Keratinocyte (primary cell): Measurements from ENCODE around the gene LYL1. TPM values are rescaled to one million over a fixed set of nuclear protein-coding genes. Genes with fewer than 3 reads are reported as not detected.

Experiments used
- DNase-seq: peaks from one replicate; pipeline ENCODE4 v3.0.0-alpha.2; 2011; ENCODE audit warnings: low read depth, missing footprints, low spot score
- FAIRE-seq: peaks from 2 replicates; lab custom pipeline; 2011; peaks lifted over from hg19 to GRCh38; lab: Jason Lieb, UNC
- H2AFZ ChIP-seq: 2 replicates; pipeline ENCODE4 v1.6.0; 2012; ENCODE audit warnings: low read length, control low read depth, inconsistent platforms; ENCODE audit not compliant: control insufficient read depth
- H3K27ac ChIP-seq: 2 replicates; pipeline ENCODE4 v1.5.1; 2011; ENCODE audit warnings: low read length; ENCODE audit not compliant: control insufficient read depth, insufficient read depth
- H3K27me3 ChIP-seq: 3 replicates; pipeline ENCODE4 v1.6.0; 2011; ENCODE audit warnings: low read length; ENCODE audit not compliant: control insufficient read depth, insufficient read depth; ENCODE audit errors: extremely low read depth
- H3K36me3 ChIP-seq, 2 experiments: 2 replicates in 1 of 2; 3 replicates in 1 of 2; pipeline ENCODE4 v1.5.1; 2011; ENCODE audit warnings: low read length in 2 of 2, mild to moderate bottlenecking in 1 of 2; ENCODE audit not compliant: control insufficient read depth in 2 of 2, insufficient read depth in 2 of 2; ENCODE audit errors: extremely low read depth in 1 of 2
- H3K4me1 ChIP-seq: 3 replicates; pipeline ENCODE4 v1.5.1; 2011; ENCODE audit warnings: low read length; ENCODE audit not compliant: control insufficient read depth, insufficient read depth; ENCODE audit errors: extremely low read depth
- H3K4me2 ChIP-seq: 3 replicates; pipeline ENCODE4 v1.6.0; 2011; ENCODE audit warnings: low read depth, low read length; ENCODE audit not compliant: control insufficient read depth, insufficient read depth; ENCODE audit errors: extremely low read depth
- H3K4me3 ChIP-seq, 3 experiments: fragments of 200-600 bp in 1 of 3; sonication (generic) in 1 of 3; 2 replicates in 2 of 3; 3 replicates in 1 of 3; pipeline ENCODE4 v1.5.1; 2011 to 2016; ENCODE audit warnings: low read length in 3 of 3, mild to moderate bottlenecking in 3 of 3, control low read depth in 2 of 3, inconsistent platforms in 1 of 3, low read depth in 1 of 3, mixed read lengths in 1 of 3, mixed run types in 1 of 3, moderate library complexity in 1 of 3; ENCODE audit not compliant: control insufficient read depth in 2 of 3, insufficient read depth in 2 of 3; ENCODE audit errors: extremely low read depth in 1 of 3
- H3K79me2 ChIP-seq: 2 replicates; pipeline ENCODE4 v1.6.0; 2012; ENCODE audit warnings: low read length; ENCODE audit not compliant: control insufficient read depth, insufficient read depth
- H3K9ac ChIP-seq: 3 replicates; pipeline ENCODE4 v1.6.0; 2011; ENCODE audit warnings: low read length; ENCODE audit not compliant: control insufficient read depth, insufficient read depth; ENCODE audit errors: extremely low read depth
- H3K9me1 ChIP-seq: 3 replicates; pipeline ENCODE4 v1.6.0; 2011; ENCODE audit warnings: low read length; ENCODE audit not compliant: control insufficient read depth, insufficient read depth; ENCODE audit errors: extremely low read depth
- H3K9me3 ChIP-seq: 2 replicates; pipeline ENCODE4 v1.5.1; 2012; ENCODE audit warnings: low read depth, low read length; ENCODE audit not compliant: control insufficient read depth
- H4K20me1 ChIP-seq: 3 replicates; pipeline ENCODE4 v1.6.0; 2011; ENCODE audit warnings: low read length; ENCODE audit not compliant: control insufficient read depth, insufficient read depth; ENCODE audit errors: extremely low read depth
- EZH2 ChIP-seq: IDR thresholded peaks from one replicate; pipeline ENCODE4 v1.6.1; 2012; ENCODE audit warnings: inconsistent platforms, mild to moderate bottlenecking, low read length, moderate library complexity
- dilution Hi-C: fragments of 300-500 bp; cut with MboI; formaldehyde crosslinking; loops from one replicate; pipeline ENCODE4 v1.7.0; 2020; ENCODE audit warnings: low sequenced_read_pairs; ENCODE audit not compliant: extremely low pct_ligation_motif_present
- polyA plus RNA-seq, 5 experiments: library from polyadenylated mRNA; depleted of rRNA in 3 of 5; stranded (reverse) in 3 of 5; stranded (forward) in 1 of 5; unstranded in 1 of 5; fragments of >200 nt; gene quantifications; 1 replicate in 1 of 5; 2 replicates in 3 of 5; 3 replicates in 1 of 5; pipeline versions ENCODE4 v1.2.1 to v1.2.3, GENCODE V29; 2011 to 2012; ENCODE audit warnings: missing spikeins in 2 of 5, low read depth in 1 of 5, low replicate concordance in 1 of 5
- TF ChIP-seq, protein P1 (sequence below), 3 experiments: IDR thresholded peaks in 1 of 3; conservative IDR thresholded peaks in 1 of 3; optimal IDR thresholded peaks in 1 of 3; 2 replicates in 2 of 3; 3 replicates in 1 of 3; pipeline versions ENCODE3 to v1.5.1; 2011; ENCODE audit warnings: low read length in 3 of 3, mild to moderate bottlenecking in 3 of 3, moderate library complexity in 2 of 3, control low read depth in 1 of 3, inconsistent platforms in 1 of 3; ENCODE audit not compliant: insufficient read depth in 2 of 3; ENCODE audit errors: extremely low read depth in 1 of 3

Gene LYL1
- polyA plus RNA-seq, 1 donor (not counting 4 experiments of a cell fraction or from before 2014, with no cell fraction given), result 0.07 TPM

DNA sequence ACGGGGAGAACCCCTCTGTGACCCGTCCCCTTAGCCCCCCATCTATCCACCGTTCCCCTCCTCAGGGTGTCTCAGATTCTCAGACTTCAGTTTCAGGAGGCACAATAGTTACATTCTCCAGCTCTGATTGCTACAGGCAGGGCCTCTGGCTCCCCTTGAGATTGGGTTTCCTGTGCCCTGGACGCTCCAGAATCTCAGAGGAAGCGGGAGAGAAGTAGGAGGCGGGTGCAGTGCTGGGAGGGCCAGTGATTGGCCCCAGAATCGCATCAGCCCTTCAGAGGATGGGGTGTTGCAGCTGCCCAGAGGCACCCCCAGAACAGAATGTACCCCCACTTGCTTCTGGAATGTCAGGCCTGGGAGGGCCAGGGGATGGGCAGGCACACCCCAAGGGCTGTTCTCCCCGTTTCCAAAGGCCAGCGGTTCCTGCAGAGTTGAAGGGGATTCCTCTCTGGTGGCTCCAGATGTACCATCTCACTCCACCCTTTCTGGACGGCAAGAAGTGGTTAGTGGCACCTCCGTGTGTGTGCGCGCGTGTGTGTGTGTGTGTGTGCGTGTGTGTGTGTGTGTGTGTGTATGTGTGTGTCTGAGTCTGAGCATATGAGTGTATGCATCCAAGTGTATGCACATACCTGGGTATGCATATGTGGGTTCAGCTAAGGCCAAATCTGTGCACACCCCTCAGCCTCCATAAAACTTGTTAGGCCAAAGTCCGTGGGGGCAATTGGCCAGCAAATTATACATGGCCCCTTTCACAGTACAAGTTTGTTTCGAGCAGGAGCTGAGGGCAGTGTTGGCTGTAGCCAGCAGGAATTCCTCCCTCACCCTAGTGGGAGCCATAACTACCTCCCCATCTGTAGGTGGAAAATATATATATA, 35.5 kb downstream of the LYL1 start:
- Histone ChIP-seq H3K4me1 (no peaks in the 10 kb centered on the region), H3K4me3 (no peak overlapping the region), H4K20me1 (no peaks in the 10 kb centered on the region), H2AFZ (no peak overlapping the region), H3K27me3 (no peaks in the 10 kb centered on the region), H3K9me3 (no peaks in the 10 kb centered on the region), H3K9me1 (no peaks in the 10 kb centered on the region), H3K36me3 (peaks cover 0 to 5% of the 10 kb centered on the region in 2 experiments), H3K4me2 (no peak overlapping the region), H3K79me2 (peaks cover 29% of the 10 kb centered on the region), H3K27ac (no peak overlapping the region), H3K9ac (no peak overlapping the region)
- dilution Hi-C loops, result no loop called here
- no peak for FAIRE-seq
- DNase-seq, result no peak
- TF ChIP-seq EZH2, result no peak
- TF ChIP-seq, protein P1, sequence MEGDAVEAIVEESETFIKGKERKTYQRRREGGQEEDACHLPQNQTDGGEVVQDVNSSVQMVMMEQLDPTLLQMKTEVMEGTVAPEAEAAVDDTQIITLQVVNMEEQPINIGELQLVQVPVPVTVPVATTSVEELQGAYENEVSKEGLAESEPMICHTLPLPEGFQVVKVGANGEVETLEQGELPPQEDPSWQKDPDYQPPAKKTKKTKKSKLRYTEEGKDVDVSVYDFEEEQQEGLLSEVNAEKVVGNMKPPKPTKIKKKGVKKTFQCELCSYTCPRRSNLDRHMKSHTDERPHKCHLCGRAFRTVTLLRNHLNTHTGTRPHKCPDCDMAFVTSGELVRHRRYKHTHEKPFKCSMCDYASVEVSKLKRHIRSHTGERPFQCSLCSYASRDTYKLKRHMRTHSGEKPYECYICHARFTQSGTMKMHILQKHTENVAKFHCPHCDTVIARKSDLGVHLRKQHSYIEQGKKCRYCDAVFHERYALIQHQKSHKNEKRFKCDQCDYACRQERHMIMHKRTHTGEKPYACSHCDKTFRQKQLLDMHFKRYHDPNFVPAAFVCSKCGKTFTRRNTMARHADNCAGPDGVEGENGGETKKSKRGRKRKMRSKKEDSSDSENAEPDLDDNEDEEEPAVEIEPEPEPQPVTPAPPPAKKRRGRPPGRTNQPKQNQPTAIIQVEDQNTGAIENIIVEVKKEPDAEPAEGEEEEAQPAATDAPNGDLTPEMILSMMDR (optimal IDR thresholded peaks at IDR 0.05 in 1 of 3, IDR thresholded peaks at IDR 0.05 in 1 of 3, conservative IDR thresholded peaks at IDR 0.05 in 1 of 3; ENCODE audit: extremely low read depth in 1 of 3, insufficient read depth in 2 of 3, low read length in 3 of 3), result no peak

DNA sequence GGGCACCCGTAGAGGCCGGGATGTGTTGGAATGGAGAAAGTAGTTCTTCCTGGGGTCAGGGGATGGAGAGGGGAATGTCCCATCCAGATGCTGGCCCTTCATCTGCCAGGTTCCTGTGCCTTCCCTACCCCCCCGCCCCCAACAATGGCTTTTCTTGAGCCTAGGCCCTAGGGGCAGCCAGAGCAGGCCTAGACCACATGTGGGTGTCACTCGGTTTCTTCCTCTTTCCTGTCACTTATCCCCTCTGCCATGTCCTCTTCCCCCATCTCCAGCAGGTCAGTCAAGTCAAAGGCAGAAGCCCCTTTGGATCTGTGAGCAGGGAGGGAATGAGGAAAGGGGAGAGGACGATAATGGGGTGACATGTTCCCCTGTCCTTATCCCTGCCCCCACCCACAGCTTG, 36.4 kb downstream of the LYL1 start:
- no peak overlapping the region for H3K4me2 ChIP-seq
- dilution Hi-C loops, result no loop called here
- no peaks in the 10 kb centered on the region for H4K20me1 ChIP-seq
- no peak overlapping the region for H3K4me3 ChIP-seq
- H3K79me2 ChIP-seq, result peaks cover 34% of the 10 kb centered on the region
- DNase-seq, result no peak
- H2AFZ ChIP-seq, result no peak overlapping the region
- H3K4me1 ChIP-seq, result peaks cover 6% of the 10 kb centered on the region
- H3K36me3 ChIP-seq, result peaks cover 0 to 5% of the 10 kb centered on the region in 2 experiments
- H3K9me1 ChIP-seq, result no peaks in the 10 kb centered on the region
- no peak overlapping the region for H3K9ac ChIP-seq
- no peak for FAIRE-seq
- TF ChIP-seq EZH2, result no peak
- TF ChIP-seq, protein P1 (optimal IDR thresholded peaks at IDR 0.05 in 1 of 3, IDR thresholded peaks at IDR 0.05 in 1 of 3, conservative IDR thresholded peaks at IDR 0.05 in 1 of 3; ENCODE audit: extremely low read depth in 1 of 3, insufficient read depth in 2 of 3, low read length in 3 of 3), result no peak
- no peak overlapping the region for H3K27ac ChIP-seq
- H3K9me3 ChIP-seq, result no peaks in the 10 kb centered on the region
- no peaks in the 10 kb centered on the region for H3K27me3 ChIP-seq
